AG20443 (cell line): ENCODE measurements around the gene ACSF3.
"Not testable (repeated sequence)": the region's sequence is repeated elsewhere in the genome, so short reads cannot be mapped to it uniquely, and the experiment has no call there.

Experiments used
- DNase-seq: peaks from one replicate; pipeline ENCODE4 v3.0.0; 2012; ENCODE audit warnings: low spot score, mixed read lengths

Gene ACSF3

DNA sequence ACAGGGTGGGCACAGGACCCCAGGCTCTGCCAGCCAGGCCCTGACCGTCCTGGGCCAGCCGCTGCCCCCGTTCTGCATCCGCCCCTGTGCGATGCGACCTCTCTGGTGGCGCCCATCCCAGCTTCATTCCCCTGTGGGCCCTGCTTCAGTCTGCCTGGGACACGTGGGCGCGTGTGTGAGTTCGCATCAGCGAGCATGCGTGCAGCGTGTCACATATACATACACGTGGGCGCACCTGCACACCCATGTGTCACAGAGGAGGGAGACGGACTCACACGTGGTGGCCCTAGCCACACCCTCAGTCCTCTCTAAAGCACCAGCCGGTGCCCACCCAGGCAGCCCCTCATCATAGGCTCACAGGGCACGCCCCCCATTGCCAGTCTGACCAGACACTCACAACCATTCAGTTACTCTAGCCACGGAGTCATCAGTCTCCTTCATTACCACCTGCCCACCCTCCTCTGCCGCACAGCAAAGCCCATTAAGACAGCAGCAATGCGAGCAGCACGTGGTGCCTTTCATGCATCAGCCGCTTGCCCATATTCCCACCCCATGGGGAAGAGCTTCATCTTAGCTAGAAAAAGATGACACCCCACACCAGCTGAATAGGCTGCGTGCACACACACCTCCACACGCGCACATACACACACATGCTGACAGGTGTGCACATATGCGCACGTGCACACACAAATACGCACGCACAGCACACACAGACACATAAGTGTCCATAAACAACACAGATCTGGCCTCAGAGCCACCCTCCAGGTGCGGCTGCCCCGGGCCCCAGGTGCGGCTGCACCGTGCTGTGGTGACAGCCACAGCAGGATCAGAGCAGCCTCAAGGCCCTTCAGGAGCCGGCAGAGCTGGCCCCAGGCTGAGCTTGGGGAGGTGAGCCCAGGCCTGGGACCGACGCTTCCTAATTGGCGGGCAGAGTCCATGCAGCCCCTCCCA, 68.4 kb downstream of the ACSF3 start:
- no peak for DNase-seq

DNA sequence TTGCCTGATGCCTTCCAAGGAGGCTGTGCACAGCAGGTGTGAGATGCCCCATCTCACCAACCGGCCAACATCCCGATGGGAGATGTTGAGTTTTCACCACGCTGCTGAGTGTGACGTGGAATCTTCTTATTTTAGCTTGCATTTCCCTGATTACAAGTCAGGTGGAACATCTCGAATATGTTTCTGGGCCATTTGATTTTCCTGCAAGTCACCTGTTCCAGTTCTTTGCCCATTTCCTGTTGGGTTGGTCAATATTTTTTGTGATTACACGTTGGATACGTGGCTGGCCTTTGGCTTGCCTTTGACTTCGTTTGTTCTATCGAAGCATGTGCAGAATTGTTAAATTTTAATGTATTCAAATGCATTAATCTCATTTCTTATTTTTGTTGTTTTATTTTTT, 69.6 kb downstream of the ACSF3 start:
- DNase-seq: no peak

DNA sequence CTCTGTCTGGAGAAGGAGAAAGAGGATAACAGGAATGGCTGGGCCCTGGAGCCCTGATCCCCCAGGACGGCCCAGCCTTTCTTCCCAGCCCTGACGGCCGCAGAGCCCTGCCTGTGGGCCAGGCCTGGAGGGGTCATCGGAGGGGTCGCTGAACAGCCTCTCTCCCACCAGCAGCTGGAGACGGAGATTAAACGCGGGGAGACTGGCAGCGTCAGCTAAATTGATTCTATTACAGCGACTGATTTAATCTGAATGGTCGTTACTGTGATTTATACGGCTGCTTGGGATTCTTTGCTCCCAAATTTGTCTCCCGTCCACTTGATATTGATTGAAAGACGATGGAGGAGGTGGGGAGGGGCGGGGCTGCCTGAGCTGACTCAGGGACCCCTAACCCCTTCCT, 70.8 kb downstream of the ACSF3 start:
- DNase-seq: no peak

DNA sequence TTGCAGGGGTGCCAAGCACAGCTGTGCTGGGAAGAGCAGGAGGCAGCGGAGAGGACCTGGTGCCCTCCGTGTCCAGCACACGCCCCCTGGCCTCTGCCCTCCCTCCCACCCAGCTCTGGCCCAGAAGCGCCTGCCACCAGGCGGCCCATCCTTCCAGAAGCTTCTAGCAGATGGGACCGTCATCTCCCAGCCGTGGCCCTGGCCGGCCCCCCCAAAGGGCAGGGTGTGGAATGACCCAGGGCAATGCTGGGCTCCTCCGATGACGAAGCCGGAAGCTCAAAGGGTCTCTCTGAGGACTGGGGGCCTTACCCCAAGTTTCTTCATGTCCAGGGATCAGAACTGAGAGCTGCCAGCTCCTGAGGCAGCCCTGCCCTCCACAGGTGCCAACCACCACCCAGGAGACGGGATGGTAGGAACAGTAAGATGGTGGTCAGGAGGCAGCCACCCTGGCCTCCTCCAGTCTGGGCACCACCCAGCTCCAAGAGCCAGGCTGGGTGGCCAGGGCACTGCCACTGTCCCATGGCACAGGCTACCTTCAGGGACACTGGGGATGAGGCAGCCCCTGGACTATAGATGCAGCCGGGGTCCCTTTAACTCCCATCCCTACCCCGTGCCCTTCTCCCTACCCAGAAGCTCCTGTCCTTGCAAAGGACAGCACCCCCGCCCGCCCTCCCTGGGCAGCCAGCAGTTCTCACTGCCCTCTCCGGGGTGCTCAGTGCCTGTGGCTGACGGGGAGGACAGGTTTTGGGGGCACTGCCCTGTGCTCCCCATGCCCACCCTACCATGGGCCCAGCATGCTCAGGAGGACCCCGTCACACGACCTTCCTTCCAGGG, 71.4 kb downstream of the ACSF3 start:
- DNase-seq: no peak

DNA sequence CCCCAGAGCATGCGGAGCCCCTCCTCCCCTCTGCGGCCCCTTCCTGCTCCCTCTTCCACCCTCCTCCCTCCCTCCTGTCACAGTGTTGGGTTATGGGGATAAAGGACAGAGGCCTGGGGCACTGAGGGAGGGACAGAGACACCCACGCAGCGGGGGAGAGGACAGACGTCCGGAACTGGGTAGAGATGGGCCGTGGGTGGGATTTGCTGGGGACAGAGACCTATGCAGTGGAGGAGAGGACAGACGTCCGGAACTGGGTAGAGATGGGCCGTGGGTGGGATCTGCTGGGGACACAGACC, 72.0 kb downstream of the ACSF3 start:
- not testable (repeated sequence) for DNase-seq

DNA sequence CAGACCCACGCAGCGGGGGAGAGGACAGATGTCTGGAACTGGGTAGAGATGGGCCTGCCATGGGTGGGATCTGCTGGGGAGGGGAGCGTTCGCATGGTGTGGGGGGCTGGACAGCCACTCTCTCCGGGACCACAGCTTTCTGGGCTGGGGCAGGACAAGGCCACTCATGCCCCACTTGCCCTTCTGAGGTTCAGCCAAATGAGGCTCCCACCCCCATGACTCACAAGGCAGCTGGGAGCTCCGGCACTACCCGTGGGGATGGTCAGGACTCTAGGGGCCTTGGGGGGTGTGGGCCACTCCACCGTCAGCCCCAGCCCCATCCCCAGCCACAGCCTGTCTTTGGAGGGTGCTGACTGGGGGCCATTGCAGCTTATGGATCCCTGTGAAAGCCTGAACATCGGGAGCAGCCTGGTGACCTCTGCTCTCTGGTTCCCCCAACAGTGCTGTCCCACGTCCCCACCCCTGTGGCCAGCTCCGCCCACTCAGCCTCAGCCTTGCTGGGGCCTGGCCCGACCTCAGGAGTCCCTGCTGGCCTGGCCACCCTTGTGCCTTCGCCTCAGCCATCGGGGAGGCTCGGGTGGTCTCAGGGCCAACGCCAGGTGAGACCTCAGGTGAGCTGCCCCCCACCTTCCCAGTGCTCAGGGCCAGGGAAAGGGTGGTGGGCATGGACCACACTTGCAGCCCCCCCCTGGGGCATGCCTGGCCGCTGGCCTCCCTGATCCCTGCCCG, 73.2 kb downstream of the ACSF3 start:
- no peak for DNase-seq

DNA sequence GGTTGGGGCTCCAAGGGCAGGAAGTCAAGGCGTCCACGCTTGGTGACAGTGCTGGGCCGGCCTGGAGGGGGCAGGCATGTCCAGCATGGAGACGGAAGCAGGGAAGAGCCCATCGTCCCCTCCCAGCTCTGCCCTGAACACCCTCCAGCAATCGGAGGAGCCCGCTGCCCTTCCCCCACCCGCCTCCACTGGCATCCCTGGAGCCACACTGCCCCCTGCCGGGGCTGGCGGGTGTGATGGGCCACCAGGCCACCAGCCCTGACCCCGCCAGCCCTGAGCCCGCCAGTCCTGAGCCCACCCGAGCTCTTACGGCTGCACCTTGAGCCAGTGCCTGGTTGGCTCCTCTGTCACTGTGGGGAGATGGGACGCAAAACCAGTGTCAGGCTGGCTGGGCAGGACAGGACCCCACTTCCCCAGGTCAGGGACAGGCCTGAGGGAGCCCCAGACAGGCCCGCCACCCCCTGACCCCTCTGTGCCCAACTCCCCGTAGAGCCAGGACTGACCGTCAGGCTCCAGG, 73.8 kb downstream of the ACSF3 start:
- DNase-seq: peak; percentile 91

DNA sequence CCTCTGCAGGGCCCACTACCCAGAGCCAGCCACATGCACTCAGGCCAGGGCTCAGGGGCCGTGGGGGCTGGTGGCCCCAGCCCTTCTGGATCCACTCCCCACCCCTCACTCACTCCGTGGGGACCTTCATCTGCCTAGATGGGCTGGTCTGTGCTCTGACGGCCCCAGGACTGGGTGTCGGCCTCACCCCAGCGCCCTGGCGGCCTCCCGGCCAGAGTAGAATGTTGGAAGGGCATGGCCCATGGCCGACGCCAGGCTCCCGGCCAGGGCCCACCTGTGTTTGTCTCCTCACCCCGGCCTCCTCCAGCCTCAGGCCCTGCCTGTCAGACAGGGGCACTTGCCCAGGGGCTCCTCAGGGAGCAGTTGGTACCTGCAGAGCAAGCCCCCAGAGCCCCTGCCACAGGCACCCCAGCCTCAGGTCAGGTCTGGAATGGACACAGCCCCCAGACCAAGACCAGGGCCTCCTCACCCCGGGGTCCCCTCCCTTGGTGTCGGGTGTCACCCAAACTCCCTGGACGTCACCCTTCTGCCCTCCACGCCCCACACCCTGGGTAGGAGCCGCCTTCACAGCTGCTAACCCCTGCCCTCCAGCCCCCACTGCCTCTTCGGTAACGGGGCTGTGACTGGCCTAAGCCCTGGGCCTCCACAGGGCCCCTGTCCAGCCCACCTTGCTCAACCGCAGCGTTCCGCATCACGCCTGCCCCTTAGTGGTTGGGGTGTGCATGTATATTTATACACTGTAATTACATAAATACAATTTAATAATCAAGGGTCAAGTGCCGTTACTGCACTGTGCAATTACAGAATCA, 74.9 kb downstream of the ACSF3 start:
- no peak for DNase-seq

DNA sequence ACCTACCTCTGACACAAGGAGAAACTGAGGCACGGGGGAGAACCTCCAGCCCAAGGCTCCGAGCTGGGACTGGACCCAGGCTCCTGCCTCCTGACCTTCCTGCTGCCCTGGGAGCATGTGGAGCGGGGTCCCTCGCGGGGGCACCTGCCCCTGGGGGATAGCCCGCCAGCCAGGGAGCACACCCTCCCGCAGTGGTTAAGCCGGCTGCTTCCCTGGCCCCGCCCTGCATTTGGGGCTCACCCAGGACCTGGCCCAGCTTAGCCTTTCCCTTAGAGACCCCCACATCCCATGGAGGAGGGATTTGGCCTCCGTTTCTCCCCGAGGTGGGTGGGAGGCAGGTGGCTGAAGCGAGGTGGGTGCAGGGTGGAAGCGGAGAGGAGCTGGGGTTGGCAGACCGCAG, 76.1 kb downstream of the ACSF3 start:
- no peak for DNase-seq

DNA sequence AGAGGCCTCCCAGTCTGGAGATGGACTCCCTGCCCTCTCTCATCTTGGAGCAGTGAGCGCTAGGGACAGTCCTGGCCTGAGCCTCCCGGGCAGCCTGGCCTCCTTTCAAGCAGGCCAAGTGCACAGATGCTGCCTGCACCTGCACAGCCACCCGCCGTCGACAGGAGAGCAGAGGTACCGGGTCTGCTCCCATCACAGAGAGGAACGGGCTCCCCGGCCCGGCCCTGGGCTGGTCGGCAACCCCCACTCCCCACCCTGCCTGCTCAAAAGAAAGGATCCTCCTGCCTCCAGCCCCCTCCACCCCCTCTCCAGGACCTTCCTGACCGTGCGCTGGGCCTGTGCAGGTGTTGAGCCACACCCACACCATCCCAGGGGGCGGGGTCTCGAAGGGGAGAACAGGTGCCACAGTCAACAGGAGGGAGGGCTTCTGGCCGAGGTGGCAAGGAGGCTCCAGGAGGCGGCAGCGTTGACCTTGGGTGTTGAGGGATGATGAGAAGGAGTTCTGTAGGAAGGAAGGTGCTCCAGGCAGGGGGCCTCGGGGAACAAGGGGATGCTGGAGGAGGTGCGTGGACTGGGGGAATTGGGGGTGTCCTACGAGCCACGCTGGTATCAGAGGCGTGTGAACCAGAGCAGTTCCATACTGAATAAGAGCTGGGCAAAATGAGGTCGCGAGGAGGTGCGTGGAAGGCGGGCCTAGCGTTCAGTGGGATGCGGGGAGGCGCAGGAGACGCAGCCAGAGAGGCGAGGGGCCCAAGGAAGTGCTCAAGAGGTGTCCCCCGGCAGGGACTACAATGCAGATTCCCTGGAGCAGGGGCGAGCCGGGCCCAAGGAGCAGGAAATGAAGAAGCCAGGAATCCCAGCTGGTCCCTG, 76.9 kb downstream of the ACSF3 start:
- DNase-seq: no peak

DNA sequence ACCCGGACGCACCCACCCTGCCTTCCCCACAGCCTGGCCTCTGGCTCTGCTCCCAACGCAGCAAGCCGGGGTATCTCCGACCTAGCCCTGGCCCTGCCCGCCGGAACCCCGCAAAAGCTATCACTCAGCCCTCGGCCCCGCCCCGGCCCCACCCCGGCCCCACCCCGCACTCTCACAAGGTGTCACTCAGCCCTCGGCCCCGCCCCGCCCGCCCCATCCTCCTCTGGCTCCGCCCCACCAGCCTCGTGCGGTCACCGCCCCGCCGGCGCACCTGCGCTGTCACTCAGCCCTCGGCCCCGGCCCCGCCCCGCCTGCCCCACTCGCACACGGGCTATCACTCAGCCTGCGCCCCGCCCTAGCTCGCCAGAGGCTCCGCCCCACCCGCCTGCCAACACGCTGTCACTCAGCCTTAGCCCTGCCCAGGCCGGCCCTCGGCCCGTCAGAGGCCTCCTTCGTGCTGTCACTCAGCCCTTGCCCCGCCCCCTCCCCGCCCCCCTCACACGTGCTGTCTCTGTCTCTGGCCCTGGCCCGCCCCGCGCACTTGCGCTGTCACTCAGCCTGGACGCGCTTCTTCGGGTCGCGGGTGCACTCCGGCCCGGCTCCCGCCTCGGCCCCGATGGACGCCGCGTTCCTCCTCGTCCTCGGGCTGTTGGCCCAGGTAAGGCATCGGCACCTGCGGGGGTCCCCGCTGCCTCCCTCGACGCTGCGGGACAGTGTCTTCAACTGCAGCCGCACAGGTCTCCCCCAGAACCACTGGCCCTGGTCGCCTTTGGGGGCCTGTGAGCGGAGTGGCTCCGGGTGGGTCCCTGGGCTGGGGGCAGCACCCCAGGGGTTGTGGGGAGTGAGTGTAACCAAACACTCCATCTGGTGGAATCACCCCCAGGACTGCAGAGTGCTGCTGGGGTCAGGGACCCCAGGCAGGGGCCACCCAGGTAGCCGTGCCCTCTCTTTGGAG, 77.8 kb downstream of the ACSF3 start, which contains the start of gene CDH15:
CDH15 (plus strand) TSS at position 533 of the 955 bp plus-strand sequence; CDS start at position 617, 84 bp downstream.
- peak; percentile 98 for DNase-seq

DNA sequence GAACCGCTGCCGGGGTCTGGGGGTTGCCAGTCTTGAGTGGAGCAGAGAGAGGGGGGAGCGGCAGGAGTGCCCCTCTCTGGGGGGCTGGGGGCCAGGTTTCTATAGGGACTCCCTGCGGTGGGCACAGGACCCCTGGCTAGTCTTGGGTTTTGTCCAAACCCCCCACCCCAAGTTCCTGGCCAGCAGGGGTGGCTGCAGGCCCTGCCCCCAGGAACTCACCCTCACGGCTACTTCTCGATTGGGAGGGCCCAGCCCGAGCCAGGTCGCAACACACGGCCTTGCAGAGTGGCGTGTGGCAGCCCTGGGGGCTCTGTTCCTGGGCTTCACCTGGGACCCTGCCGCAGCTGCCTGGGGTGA, 78.5 kb downstream of the ACSF3 start:
- no peak for DNase-seq

DNA sequence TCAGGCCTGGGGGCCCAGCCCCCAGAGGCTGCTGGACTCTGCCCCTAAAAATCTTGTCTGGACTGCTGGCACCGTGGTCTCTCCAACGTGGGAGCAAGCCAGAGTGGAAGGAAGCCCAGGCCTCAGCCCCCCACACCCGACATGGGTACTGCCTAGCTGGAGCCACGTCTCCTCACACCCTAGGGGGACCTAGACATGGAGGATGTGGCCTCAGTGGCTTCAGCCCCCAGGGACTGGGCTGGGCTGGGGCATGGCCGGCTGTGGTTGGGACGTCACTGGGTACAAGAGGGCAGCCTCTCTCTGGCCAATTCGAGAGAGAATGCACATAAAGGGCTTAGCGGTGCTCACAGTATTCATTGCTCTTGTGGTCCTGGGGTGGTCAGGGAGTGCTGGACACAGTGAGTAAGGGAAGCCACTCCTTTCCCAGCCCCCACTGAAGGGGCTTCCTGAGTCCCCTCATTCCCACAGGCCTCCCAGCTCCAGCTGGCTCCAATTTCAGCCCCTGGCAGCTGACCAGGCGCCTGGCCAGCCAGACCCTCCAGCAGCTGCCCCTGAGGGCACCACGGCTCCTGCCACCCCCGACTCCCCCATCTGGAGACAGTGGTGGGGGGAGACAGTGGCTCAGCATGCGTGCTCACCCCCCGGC, 79.0 kb downstream of the ACSF3 start:
- DNase-seq: no peak

DNA sequence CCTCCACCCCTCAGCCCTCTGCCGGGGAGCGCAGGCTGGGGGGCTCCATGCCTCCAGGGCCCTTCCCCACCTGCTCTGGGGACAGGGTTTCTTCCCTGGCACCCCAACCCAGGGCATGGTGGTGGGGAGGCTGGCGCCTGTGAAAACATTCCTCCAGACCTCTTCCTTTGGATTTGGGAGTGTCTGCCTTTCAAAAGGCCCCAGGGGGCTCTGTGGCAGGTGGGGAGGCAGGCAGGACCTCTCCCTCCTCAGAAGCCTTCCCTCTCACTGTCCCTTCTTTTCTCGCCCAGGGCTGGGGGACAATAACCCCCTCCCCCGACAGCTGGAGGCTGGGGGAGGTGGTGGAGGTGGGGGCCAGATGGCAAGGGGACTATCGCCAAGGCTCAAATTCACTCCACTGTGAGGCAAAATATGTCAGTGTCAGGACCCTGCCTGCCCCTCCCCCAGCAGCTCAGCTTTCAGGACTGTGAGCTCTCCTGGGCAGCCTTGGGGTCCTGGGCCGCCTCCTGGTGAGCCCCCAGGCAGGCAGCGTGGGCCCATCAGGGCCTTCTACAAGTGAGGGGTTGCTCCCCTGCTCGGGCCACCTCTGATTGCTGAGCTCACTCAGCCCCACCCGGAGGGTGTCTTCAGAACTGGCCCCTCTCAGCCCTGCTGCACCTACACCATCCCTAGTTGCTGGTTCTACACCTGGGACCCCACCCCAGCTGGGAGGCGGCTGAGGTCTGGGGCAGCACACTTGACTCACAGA, 79.7 kb downstream of the ACSF3 start:
- no peak for DNase-seq

DNA sequence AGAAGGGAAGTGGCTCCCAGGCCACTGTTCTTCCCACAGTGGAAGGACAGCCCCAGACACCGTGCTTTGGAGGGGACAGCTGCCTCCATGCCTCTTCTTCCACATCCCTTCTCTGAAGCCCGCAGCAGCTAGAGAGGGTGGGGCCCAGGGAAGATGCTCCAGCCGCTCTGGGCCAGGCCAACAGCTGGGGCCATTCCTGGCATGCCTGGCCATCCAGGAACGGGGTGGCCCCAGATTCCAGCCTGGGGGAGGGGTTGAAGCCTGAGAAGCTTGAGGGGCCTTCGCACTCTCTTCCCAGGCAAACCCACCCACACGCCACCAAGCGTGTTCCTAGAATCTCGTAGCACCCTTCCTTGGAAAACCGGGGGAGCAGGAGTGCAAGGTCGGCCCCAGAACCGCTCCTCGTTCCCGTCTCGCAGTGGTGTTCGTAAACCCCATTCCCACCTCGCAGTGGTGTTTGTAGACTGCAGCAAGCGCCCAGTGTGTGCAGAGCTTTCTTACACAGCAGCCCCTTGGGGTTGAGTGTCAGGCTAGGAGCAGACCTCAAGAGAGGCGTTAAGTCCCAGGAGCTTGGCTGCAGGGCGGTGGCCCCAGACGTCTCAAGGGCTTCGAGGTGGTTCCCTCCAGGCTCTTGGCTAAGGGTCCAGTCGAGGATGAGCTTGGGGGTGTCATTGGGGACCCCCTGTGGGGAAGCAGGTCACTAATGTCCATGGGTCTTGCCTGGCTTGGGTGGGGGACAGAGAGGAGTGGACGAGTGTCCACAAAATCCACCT, 80.6 kb downstream of the ACSF3 start:
- DNase-seq: no peak

DNA sequence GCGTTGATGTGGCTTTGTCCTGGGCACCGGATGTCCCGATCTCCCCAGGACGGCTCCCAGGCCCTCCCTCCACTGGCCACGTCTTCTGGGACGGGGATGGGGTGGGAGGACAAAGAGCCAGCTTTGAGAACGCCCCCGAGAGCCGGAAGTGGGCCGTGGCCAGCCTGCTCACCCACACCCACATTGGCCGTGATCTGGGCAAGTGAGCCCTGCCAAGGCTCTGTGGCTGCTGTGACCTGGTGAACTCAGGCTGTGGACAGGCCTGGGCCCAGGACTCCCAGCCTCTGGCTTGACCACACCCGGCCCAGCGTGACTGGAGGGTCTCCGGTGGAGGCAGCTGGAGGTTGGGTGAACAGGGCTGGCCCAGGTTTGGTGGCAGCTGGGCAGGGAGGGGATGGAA, 81.2 kb downstream of the ACSF3 start:
- DNase-seq: no peak
